Pons (tissue), 1 donor: ENCODE data around the gene NRXN3.

Experiments used
- DNase-seq: peaks from one replicate; pipeline ENCODE4 v3.0.0-alpha.2; 2016; ENCODE audit warnings: low spot score

Gene NRXN3

GRCh38 chr14:79284621-79285020 is 1114.4 kb downstream of the NRXN3 start:
- no peak for DNase-seq

DNA sequence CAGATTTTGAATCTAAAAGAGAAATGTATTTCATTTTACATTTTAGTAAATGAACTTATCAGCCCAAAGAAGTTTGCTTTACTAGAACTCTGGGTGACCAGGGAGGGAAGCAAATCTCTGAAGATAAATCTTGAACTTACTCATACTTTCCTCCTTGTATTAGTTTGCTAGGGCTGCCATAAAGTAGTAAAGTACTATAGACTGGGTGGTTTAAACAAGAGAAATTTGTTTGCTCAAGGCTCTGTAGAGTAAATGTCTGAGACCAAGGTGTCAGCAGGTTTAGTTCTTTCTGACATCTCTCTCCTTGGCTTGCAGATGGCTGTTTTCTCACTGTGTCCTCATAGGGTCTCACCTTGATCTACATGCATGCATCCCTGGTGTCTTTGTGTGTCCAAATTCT is 1115.1 kb downstream of the NRXN3 start:
- DNase-seq, result no peak

- DNase-seq, result no peak
These were observed 1117.8 kb downstream of the NRXN3 start for GRCh38 chr14:79287976-79288375.

- peak; percentile 44 for DNase-seq
These were observed 1123.5 kb downstream of the NRXN3 start for GRCh38 chr14:79293482-79294177.

GRCh38 chr14:79294499-79294898 is 1124.3 kb downstream of the NRXN3 start:
- no peak for DNase-seq

GRCh38 chr14:79295385-79295784 is 1125.2 kb downstream of the NRXN3 start:
- DNase-seq, result no peak

- no peak for DNase-seq
These were observed 1128.2 kb downstream of the NRXN3 start for GRCh38 chr14:79298373-79298772.

GRCh38 chr14:79299162-79299561 is 1129.0 kb downstream of the NRXN3 start:
- DNase-seq, result no peak

- no peak for DNase-seq
These were observed 1134.1 kb downstream of the NRXN3 start for GRCh38 chr14:79304279-79304678.

DNA sequence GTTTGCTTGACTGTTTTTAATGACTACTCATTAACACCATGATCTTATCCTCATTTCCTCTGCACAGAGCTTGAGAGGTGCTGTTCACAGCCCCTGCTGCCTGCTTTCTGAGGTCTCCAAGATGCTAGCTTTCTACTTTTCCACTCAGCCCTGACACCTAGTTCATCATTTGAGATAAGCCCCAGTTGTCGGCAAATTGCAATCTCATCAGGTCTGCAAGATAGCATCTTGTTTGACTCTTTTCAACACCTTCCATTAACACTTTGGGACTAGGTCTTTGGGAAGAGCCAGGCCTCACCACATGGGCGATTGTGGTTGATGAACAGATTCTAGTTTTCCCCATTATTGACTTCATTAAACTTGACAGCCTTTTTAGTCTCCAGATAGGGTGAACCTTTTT is 1136.4 kb downstream of the NRXN3 start:
- DNase-seq, result no peak

DNA sequence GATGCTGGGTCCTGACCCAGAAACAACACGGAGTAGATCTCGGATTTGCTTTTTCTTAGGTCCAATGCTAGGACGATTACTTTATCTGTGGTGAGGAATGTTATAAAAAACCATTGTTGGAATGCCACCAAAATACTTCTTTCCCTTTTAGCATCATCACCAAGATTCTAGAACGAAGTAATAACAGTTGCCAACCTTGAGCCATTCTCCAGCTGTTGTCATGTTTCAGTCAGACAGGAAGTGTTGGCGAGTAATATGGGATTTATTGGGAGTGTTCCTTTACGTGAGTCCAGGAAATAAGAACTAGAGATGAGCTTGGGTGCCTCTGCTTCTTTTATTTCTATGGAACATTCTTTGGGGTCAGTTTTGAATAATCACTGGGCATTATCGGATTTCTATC is 1148.2 kb downstream of the NRXN3 start:
- DNase-seq, result no peak

GRCh38 chr14:79320561-79320960 is 1150.4 kb downstream of the NRXN3 start:
- no peak for DNase-seq

- DNase-seq, result no peak
These were observed 1150.9 kb downstream of the NRXN3 start for GRCh38 chr14:79321070-79321469.

- no peak for DNase-seq
These were observed 1154.9 kb downstream of the NRXN3 start for GRCh38 chr14:79325071-79325470.

DNA sequence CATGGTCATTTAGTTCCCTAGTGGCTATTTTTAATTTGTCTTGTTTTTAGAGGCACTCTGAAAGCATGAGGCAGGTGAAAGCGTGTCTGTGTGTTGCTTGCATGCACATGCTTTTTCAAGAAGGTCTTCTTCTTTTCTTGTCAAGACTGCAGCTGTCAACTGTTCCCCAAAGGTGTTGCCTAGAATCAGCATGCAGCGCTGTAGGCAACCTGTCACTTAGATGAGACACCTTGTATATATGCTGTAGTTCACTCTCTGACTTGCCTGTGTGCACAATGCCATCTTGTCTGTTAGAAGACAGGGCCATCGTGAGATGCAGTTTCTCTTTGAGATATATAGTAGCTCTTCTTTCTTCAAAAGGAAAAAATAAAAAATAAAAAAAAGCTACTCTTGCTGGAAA is 1155.4 kb downstream of the NRXN3 start:
- no peak for DNase-seq

DNA sequence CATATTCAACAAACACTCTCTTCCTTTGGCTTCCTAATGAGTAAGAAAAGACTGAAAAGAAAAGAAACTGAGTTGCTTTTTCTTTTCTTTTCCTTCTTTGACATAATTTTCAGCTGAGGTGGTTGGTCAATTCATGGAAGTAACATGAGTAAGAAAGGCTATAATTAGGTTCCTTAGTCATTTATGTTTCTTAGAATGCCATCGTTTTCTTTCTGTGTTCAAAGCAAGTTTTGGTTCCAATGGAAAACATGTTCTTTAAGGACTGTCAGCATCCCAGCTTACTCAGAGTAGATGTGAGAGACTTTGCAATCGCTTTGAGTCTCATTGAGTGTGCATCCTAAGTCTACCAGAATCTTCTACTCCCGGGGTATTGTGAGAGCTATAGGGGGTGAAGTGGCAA is 1158.7 kb downstream of the NRXN3 start:
- no peak for DNase-seq

DNA sequence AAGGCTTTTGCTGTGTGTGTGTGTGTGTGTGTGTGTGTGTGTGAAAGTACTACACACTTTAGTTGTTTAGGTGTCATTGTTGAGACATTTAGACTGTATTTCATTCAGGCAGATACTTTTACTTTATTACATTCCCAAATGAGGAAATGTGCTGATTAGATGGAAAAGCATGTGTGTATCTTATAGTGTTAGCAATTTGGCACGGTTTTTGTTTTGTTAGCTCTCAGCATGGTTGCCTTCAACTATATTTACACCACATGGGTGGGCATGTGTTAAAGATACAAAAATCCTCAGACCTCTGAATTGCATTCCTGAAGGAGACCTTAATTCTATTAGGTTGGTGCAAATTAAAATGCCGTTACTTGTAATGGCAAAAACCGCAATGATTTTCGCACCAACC is 1161.7 kb downstream of the NRXN3 start:
- DNase-seq, result no peak

DNA sequence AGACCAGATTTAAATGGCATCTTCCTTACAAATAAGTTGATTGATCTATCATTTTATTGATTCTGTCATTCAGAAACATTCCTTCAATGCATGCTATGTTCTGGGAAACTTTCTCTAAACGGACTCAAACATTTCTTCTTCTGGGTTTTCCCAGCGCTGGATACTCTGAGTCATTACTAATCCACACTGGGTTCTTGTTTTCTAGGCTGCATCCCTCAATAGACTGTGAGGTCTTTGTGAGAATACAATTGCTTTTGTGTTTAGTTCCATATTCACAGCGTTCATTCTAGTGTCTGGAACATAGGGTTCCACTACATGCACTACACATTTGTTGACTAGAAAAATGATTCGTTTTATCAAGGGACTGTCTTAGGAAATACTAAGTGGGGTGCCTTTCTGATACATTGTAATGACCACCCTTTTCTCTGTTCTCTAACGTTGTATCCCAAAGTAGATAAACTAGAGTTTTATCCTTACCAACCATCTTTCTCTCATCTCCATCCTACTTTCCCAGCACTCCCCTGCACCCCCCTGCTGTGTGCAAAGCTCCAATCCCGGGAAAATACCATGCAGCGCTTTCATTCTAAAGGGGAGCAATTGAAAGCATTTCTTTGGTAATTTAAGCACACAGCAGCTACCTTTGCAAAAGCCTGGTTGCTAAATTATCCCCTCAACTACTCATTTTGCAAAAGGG is 1162.5 kb downstream of the NRXN3 start:
- peak; percentile 98 for DNase-seq

DNA sequence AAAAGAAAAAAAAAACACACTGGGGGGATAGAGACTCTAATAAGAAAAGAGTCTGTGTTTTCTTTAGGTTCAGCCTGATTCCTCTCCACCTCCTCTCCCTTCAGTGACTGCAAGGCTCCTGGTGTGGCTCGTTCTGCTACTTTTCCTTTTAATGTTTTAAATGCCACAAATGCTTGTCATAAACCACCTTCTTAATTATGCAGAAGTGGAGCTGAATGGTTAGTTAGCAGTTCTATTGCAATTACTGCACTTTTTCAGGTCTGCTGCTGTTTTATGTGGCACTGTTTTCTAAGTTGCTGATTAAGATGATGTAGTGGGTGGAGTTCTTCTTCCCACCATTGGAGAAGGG is 1163.0 kb downstream of the NRXN3 start:
- no peak for DNase-seq

DNA sequence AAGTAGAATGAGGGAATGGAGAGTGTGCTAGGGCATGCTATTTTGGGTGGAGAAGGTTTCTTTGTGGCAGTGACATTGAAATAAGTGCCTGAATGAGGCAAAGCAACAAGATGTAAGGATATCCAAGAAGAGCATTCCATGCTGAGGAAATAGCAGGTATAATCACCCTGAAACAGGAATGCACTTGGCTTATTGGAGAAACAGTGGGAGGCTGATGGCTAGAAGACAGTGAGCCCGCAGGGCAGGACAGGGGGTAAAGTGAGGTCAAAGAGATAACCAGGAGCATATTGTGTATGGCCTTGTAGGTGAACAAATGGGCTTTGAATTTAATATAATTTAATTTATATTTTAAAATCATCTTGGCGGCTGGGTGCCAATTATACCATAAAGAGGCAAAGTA is 1164.1 kb downstream of the NRXN3 start:
- no peak for DNase-seq

GRCh38 chr14:79337761-79338160 is 1167.6 kb downstream of the NRXN3 start:
- DNase-seq, result no peak

DNA sequence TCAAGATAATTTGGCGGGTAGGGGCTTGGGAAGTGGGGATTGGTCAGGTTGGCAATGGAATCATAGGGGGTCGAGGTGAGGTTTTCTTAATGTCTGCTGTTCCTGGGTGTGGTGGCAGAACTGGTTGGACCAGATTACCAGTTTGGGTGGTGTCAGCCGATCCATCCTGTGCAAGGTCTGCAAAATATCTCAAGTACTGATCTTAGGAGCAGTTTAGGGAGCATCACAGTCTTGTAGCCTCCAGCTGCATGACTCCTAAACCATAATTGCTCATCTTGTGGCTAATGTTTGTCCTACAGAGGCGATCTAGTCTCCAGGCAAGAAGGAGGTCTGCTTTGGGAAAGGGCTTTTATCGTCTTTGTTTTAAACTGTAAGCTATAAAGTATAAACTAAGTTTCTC is 1172.8 kb downstream of the NRXN3 start:
- no peak for DNase-seq

GRCh38 chr14:79351011-79351410 is 1180.8 kb downstream of the NRXN3 start:
- DNase-seq, result no peak

- DNase-seq, result no peak
These were observed 1182.0 kb downstream of the NRXN3 start for GRCh38 chr14:79352076-79352630.
